ENCODE results near the gene CCN5. TPM values are rescaled to one million over a fixed set of nuclear protein-coding genes. Genes with fewer than 3 reads are reported as not detected.

The CCN5 gene
- total and polyA plus RNA-seq, 2 of the 13 experiments (the other 11 are each of a cell fraction or from before 2014, with no cell fraction given) = 0.12 TPM; not detected in 1

GRCh38 chr20:44768854-44769480 is 53.8 kb downstream of the CCN5 start (continued):
- TF ChIP-seq, protein P1, sequence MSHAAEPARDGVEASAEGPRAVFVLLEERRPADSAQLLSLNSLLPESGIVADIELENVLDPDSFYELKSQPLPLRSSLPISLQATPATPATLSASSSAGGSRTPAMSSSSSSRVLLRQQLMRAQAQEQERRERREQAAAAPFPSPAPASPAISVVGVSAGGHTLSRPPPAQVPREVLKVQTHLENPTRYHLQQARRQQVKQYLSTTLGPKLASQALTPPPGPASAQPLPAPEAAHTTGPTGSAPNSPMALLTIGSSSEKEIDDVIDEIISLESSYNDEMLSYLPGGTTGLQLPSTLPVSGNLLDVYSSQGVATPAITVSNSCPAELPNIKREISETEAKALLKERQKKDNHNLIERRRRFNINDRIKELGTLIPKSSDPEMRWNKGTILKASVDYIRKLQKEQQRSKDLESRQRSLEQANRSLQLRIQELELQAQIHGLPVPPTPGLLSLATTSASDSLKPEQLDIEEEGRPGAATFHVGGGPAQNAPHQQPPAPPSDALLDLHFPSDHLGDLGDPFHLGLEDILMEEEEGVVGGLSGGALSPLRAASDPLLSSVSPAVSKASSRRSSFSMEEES (CRISPR knock-in tag; IDR thresholded peaks at IDR 0.05) = no peak
- no peak for TF ChIP-seq NFATC3 (CRISPR knock-in tag; IDR thresholded peaks at IDR 0.05)
- TF ChIP-seq, protein P2, sequence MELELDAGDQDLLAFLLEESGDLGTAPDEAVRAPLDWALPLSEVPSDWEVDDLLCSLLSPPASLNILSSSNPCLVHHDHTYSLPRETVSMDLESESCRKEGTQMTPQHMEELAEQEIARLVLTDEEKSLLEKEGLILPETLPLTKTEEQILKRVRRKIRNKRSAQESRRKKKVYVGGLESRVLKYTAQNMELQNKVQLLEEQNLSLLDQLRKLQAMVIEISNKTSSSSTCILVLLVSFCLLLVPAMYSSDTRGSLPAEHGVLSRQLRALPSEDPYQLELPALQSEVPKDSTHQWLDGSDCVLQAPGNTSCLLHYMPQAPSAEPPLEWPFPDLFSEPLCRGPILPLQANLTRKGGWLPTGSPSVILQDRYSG (CRISPR knock-in tag; IDR thresholded peaks at IDR 0.05) = no peak
- no peak for TF ChIP-seq MXD4 (CRISPR knock-in tag; IDR thresholded peaks at IDR 0.05)

GRCh38 chr20:44769481-44769863 is 54.3 kb downstream of the CCN5 start:
- no peaks in the 10 kb centered on the region for H3K9me3 ChIP-seq (ENCODE audit: low read length)
- intact Hi-C loops (cut with micrococcal nuclease; ENCODE audit: unreplicated experiment) (no loop called here), in situ Hi-C loops (cut with HindIII; ENCODE audit: extremely low pct_ligation_motif_present, low pct_unique_long_range_greater_than_20kb) (no loop called here)
- no peak overlapping the region for H3K27ac ChIP-seq (ENCODE audit: extremely low read length, insufficient read depth, low read length)
- H2AFZ ChIP-seq (ENCODE audit: low read length) = no peak overlapping the region
- H4K20me1 ChIP-seq (ENCODE audit: insufficient read depth, low read length) = no peaks in the 10 kb centered on the region
- no peak for ATAC-seq
- no TSS peak for BruUV-seq (replicated peaks)
- H3K4me1 ChIP-seq (ENCODE audit: insufficient read depth, low read length) = no peaks in the 10 kb centered on the region
- WGBS (ENCODE audit: low lambda C conversion rate) = 3% methylated on average over 5 of the region's 5 CpGs
- no peak for DNase-seq (ENCODE audit: low spot score)
- H3K4me2 ChIP-seq (ENCODE audit: low read depth, low read length) = no peak overlapping the region
- no peaks in the 10 kb centered on the region for H3K36me3 ChIP-seq (replicated peaks in 1 of 2; ENCODE audit: control insufficient read depth in 1 of 2, insufficient read depth in 2 of 2, low read length in 2 of 2)
- ChIA-PET CTCF (ENCODE audit: low intra/inter-chr PET ratio, low total read pairs) (no interaction called here), POLR2A (no interaction called here)
- peaks cover 2 to 13% of the 10 kb centered on the region in 2 experiments; a peak in 2 of 5 replicates for H3K27me3 ChIP-seq (ENCODE audit: control insufficient read depth in 1 of 2, insufficient read depth in 2 of 2, low read length in 2 of 2)
- FAIRE-seq = no peak
- no peak overlapping the region for H3K4me3 ChIP-seq (replicated peaks in 1 of 3; ENCODE audit: insufficient read depth in 1 of 3, low read depth in 2 of 3, low read length in 3 of 3)
- H3K9ac ChIP-seq (ENCODE audit: insufficient read depth, low read depth, low read length) = no peak overlapping the region
- H3K79me2 ChIP-seq (ENCODE audit: insufficient read depth, low read length) = no peaks in the 10 kb centered on the region
- TF ChIP-seq FOXK2 (IDR thresholded peaks at IDR 0.05) (no peak), SNAPC4 (CRISPR knock-in tag; IDR thresholded peaks at IDR 0.05) (no peak), HBP1 (CRISPR knock-in tag; IDR thresholded peaks at IDR 0.05; ENCODE audit: low read depth) (no peak), ZNF441 (CRISPR knock-in tag; IDR thresholded peaks at IDR 0.05; ENCODE audit: borderline replicate concordance) (no peak), ATF1 (CRISPR knock-in tag; IDR thresholded peaks at IDR 0.05) (no peak), ZNF3 (CRISPR knock-in tag; IDR thresholded peaks at IDR 0.05) (no peak), NKX3-1 (CRISPR knock-in tag; IDR thresholded peaks at IDR 0.05) (no peak), ZNF230 (CRISPR knock-in tag; IDR thresholded peaks at IDR 0.05) (no peak), MED8 (CRISPR knock-in tag; IDR thresholded peaks at IDR 0.05; ENCODE audit: insufficient replicate concordance) (no peak)
- TF ChIP-seq, protein P3, sequence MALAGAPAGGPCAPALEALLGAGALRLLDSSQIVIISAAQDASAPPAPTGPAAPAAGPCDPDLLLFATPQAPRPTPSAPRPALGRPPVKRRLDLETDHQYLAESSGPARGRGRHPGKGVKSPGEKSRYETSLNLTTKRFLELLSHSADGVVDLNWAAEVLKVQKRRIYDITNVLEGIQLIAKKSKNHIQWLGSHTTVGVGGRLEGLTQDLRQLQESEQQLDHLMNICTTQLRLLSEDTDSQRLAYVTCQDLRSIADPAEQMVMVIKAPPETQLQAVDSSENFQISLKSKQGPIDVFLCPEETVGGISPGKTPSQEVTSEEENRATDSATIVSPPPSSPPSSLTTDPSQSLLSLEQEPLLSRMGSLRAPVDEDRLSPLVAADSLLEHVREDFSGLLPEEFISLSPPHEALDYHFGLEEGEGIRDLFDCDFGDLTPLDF (CRISPR knock-in tag; IDR thresholded peaks at IDR 0.05) = no peak
